HG03025 (cell line): ENCODE measurements around the gene SRGAP3.

Experiments
- ATAC-seq: cut with Tn5 transposase; IDR thresholded peaks from one replicate; pipeline ENCODE4 v1.9.1; 2021; ENCODE audit warnings: mild to moderate bottlenecking, moderate library complexity; ENCODE audit not compliant: unreplicated experiment, low FRiP score

SRGAP3 gene

DNA sequence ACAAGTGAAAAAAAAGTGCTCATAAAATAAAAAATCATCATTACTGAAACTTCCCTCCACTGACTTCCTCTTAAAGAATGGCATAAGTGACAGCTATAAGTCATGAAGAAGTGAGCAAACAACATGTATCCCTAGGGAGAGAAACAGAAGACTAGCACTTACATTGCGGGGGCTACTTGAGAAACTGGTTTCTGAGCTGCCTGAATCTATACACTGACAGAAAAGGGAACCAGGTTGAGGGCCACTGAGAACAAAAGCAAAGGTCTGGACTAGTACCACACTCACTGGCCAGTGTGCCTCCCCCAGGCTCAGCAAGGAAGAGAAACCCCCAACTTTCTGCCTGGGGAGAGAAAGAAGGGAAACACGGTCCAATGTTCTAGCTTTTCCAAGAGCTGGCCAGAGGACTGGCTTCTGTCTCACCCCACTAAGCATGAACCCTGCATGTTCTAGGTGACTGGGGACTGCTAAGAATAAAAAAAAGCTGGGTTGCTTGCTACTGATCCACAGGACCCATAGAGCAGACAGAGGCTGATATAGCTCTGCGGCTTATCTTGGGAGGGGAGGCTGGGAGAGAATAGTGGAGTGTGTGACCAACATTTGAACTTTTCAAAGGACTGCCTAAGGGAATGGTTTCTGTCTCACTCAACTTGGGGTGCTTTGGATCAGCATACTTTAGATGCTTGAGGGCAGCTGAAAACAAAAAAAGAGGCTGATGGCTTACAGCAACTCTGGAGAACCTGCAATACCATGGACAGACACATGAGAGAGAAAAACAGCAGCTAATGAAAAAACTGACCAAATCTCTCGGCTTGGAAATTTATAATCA, 294.3 kb downstream of the SRGAP3 start:
- peak; percentile 77 for ATAC-seq

DNA sequence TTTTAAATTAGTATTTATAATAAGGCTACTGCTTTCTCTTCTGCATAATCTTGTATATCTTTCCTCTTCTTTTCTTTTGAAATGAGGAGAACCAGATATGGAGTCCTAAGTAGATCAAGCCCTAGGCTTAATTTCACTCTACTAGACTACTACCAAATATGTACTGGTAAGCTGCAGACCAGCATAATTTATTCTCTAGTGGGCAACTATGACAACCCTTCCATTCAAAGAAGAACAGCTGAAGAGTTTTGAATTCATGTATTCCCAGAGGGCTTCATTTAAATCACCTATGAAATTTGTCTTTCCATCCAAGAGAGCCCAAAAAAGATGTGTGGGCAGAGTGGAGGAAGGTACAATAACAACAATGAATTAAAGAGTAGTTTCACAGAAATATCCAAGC, 296.1 kb downstream of the SRGAP3 start:
- no peak for ATAC-seq

DNA sequence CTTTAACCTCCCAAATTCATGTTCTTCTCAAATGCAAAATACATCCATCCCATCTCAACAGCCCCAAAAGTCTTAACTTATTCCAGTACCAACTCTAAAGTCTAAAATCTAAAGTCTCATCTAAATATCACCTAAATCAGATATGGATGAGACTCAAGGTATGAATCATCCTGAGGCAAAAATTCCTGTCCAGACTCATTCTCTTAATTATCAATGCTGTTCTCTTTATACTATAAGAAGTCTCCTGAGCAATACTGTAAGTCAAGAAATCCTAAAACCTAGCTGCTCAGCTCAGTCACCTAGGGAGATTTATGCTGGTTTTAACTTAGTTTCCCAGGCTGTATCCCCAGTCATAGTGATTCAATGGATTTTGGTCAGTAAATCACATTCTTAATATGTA, 297.3 kb downstream of the SRGAP3 start:
- no peak for ATAC-seq

DNA sequence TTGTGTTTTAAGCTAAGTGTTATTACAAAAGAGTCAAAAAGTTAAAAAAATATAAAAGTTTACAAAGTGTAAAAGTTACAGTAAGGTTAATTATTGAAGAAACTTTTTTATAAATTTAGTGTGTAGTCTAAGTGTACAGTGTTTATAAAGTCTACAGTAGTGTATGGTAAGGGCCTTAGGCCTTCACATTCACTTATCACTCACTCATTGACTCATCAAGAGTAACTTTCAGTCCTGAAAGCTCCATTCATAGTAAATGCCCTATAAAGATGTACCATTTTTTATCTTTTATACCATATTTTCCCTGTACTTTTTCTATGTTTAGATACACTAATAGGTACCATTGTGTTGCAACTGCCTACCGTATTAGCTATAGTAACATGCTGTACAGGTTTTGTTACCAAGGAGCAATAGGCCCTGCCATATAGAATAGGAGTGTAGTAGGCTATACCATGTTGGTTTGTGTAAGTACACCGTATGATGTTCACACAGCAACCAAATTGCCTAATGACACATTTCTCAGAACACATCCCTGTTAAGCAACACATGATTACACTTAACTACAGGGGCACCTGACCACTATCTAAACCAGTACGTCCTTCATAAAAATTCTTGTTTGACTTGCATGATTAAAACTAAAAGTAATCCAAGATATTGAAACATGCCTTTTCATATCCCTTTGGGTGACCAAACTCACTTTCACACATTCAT, 303.4 kb downstream of the SRGAP3 start:
- no peak for ATAC-seq

DNA sequence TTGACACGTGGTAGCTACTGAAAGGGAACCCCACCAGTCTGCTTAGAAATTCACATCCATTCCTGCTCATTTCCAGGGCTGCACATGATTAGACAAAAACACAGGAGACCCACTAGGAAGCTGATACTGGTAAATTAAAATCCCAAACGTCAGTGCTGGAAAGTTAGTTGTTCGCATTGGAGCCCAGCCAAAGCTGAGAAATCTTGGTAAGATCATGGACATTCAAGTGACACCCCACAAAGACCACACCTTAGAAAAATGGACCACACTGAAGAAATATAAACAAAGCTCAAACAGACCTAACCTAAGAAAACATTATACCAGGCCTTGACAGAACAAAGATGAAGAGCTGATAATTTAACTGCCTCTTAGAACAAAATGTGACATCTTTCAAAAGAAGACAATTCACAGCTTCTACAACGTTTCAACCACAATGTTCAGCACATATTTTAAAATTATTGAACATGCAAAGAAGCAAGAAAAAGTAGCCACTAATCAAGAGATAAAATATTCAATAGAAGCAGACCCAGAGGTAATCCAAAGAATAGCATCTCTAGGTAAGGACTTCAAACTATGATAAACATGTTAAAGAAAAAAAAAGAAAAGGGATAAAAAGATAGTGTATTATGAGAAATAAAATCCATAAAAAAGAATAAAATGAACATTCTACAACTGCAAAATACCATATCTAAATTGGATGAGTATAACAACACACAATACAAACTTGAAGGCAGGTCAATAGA, 306.5 kb downstream of the SRGAP3 start:
- no peak for ATAC-seq

DNA sequence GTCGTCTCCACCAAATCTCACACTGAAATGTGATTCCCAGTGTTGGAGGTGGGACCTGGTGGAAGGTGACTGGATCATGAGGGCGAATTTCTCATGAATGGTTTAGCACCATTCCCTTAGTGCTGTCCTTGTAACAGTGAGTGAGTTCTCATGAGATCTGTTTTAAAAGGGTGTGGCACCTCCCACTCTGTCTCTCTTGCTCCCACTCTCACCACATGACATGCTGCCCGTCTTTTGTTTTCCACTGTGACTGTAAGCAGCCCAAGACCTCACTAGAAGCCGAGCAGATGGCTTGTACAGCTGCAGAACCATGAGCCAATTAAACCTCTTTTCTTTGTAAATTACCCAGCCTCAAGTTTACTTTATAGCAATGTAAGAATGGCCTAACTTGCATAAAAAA, 307.3 kb downstream of the SRGAP3 start:
- no peak for ATAC-seq

DNA sequence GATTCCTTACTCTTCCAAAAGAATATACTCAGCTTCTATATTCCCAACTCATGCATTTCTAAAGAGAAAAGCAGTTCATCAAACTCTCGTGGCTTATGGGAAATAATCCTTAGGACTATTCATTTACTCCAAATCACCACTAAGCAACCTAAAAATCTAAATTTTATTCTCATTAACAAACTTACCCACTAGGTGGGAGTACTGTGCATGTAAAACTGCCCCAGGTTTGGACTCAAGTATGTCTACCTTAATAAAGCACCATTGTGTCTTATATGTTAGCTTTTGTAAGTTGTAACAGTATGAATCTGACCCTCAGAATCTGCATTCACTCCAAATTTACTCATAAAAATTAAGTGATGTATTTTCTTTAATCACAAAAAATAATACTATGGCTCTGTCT, 311.4 kb downstream of the SRGAP3 start:
- no peak for ATAC-seq

DNA sequence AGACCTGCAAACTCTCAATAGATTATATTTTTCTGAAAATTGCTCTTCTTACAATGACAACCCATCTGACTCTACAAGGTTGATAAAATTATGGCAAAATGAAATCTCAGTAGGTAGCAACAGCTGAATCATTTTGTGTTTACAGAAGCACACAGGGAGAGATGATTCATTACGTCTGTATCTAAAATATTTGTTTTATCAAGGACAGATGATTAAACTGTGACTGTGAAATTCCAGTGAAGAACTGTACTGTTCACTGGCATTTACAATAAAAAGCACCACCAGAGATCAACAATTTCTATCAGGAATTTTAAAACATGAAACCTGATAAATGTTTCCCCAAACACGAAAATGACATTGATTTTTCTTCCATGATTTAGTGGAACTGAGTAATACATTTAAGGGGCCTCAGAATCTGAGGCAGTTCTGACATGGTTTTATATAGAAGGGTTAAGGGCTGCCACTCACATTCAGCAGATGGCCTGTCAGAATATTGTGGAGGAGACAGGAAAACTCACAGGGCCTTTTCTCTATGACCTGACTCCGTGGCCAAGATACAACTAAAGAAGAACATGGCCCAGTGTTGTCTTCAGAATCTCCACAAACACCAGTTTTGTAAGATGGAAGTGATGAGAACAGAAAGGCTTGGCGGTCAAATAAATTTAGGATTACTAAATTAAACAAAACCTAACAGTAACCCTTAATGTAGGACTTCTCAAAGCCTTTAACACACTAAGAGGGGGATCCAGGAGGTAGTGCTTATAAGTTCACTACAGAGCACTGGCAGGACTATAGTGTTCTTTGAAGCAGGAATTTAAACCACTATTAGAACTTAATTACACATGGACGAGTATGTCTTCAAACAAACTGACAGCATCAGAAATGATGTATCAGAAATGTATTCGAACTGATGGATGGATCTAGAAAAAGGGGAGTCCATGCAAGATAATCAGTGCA, 312.1 kb downstream of the SRGAP3 start:
- no peak for ATAC-seq

DNA sequence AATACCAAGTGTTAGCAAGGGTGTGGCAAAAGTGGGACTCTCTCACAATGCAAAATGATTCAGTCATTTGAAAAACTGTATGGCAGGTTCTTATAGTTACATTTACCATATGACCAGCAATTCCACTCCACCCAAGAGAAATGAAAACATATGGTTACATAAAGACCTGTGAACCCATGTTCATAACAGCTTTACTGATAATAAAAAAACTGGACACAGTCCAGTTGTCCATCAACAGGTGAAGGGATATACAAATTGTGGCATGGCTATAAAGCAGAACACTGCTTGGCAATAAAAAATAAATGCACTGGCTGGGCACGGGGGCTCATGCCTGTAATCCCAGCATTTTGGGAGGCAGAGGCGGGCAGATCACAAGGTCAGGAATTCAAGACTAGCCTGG, 316.9 kb downstream of the SRGAP3 start:
- no peak for ATAC-seq

DNA sequence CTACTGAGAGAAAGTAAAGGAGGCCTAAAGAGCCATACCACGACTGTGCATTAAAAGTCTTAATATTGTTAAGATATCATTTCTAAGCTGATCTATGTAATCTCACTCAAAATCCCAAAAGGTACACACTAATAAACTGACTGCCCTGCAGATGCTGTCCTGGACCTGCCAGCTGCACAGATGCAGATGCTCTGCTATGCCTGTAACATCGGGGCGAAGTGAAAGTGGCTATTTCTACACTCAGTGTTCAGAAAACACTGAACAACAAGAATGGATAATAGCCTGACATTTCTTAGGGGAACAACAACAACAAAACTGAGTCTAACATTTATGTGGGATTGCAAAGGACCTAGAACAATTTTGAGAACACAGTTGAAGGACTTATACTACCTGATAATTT, 318.1 kb downstream of the SRGAP3 start:
- ATAC-seq = no peak
